Measurements from ENCODE around the gene POLDIP2. TPM values are rescaled to one million over a fixed set of nuclear protein-coding genes. Genes with fewer than 3 reads are reported as not detected.

Gene POLDIP2
- total and polyA plus RNA-seq, 2 of the 13 experiments (the other 11 are each of a cell fraction or from before 2014, with no cell fraction given), result 85.9 to 114 TPM

DNA sequence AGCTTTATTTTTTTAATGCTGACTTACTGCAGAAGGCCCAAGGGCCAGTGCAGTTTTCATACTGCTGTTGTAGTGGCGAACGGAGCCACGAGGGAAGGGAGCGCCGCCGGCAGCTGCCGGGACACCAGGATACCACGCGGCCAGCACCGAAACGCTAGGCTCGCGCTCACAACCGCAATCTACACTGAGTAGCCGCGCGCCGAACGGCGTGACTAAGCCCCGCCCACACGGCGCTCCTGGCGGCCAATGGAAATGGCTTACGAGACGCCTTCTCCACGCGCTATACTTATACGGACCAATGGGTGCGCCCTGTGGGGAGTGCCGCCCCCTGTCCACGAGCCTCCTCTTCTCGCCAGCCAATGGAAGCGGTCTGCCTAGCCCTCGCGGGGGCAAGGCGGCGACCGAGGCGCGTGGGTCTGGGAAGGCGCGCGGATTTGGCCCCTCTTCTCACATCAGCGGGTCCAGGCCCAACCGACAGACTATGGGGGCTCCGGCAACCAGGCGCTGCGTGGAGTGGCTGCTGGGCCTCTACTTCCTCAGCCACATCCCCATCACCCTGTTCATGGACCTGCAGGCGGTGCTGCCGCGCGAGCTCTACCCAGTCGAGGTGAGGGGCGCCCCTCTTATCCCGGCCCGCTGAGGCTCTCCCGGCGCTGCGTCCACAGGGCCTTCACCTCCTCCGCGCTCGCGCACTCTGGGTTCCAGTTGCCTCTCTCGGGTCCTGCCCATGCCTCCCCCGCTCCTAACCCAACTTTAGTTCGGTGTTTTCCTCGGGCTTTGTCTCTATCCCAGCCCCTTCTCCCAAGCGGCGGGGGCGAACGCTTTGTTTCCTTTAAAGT is 38.3 kb downstream of the POLDIP2 start, which contains the start of gene TMEM97 (continued):
- TF ChIP-seq ZNF326 (CRISPR knock-in tag; IDR thresholded peaks at IDR 0.05; ENCODE audit: borderline replicate concordance), result no peak
- TF ChIP-seq ZFP36L1 (CRISPR knock-in tag; IDR thresholded peaks at IDR 0.05), result peak; percentile 92
- TF ChIP-seq KMT2B (CRISPR knock-in tag; IDR thresholded peaks at IDR 0.05), result peak; percentile 77
- TF ChIP-seq, protein P1, sequence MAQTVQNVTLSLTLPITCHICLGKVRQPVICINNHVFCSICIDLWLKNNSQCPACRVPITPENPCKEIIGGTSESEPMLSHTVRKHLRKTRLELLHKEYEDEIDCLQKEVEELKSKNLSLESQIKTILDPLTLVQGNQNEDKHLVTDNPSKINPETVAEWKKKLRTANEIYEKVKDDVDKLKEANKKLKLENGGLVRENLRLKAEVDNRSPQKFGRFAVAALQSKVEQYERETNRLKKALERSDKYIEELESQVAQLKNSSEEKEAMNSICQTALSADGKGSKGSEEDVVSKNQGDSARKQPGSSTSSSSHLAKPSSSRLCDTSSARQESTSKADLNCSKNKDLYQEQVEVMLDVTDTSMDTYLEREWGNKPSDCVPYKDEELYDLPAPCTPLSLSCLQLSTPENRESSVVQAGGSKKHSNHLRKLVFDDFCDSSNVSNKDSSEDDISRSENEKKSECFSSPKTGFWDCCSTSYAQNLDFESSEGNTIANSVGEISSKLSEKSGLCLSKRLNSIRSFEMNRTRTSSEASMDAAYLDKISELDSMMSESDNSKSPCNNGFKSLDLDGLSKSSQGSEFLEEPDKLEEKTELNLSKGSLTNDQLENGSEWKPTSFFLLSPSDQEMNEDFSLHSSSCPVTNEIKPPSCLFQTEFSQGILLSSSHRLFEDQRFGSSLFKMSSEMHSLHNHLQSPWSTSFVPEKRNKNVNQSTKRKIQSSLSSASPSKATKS (CRISPR knock-in tag; IDR thresholded peaks at IDR 0.05), result no peak
- TF ChIP-seq ISL2 (CRISPR knock-in tag; IDR thresholded peaks at IDR 0.05), result peak; percentile 48; the same call in 1 of the 2 replicates
- TF ChIP-seq, protein P2, sequence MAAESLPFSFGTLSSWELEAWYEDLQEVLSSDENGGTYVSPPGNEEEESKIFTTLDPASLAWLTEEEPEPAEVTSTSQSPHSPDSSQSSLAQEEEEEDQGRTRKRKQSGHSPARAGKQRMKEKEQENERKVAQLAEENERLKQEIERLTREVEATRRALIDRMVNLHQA (CRISPR knock-in tag; IDR thresholded peaks at IDR 0.05), result no peak
- TF ChIP-seq ZMYM2 (CRISPR knock-in tag; IDR thresholded peaks at IDR 0.05), result peak; percentile 67; the same call in 1 of the 2 replicates
- no peak for TF ChIP-seq NFRKB (IDR thresholded peaks at IDR 0.05)
- TF ChIP-seq, protein P3, sequence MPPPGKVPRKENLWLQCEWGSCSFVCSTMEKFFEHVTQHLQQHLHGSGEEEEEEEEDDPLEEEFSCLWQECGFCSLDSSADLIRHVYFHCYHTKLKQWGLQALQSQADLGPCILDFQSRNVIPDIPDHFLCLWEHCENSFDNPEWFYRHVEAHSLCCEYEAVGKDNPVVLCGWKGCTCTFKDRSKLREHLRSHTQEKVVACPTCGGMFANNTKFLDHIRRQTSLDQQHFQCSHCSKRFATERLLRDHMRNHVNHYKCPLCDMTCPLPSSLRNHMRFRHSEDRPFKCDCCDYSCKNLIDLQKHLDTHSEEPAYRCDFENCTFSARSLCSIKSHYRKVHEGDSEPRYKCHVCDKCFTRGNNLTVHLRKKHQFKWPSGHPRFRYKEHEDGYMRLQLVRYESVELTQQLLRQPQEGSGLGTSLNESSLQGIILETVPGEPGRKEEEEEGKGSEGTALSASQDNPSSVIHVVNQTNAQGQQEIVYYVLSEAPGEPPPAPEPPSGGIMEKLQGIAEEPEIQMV (CRISPR knock-in tag; IDR thresholded peaks at IDR 0.05; ENCODE audit: low read depth), result peak; percentile 53
- peak; percentile 93 for TF ChIP-seq SRY (CRISPR knock-in tag; IDR thresholded peaks at IDR 0.05)
- 0 out of 2 replicates have a peak, but pooled peaks have one; percentile 9 for TF ChIP-seq RXRB (CRISPR knock-in tag; IDR thresholded peaks at IDR 0.05; ENCODE audit: borderline replicate concordance)
- TF ChIP-seq, protein P4, sequence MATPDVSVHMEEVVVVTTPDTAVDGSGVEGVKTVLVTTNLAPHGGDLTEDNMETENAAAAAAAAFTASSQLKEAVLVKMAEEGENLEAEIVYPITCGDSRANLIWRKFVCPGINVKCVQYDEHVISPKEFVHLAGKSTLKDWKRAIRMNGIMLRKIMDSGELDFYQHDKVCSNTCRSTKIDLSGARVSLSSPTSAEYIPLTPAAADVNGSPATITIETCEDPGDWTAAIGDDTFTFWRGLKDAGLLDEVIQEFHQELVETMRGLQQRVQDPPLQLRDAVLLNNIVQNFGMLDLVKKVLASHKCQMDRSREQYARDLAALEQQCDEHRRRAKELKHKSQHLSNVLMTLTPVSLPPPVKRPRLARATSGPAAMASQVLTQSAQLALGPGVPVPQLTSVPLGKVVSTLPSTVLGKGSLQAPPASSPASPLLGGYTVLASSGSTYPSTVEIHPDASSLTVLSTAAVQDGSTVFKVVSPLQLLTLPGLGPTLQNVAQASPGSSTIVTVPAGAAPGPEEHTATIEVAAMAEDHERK (CRISPR knock-in tag; IDR thresholded peaks at IDR 0.05; ENCODE audit: low read depth), result peak; percentile 46; the same call in 1 of the 2 replicates
- TF ChIP-seq, protein P5, sequence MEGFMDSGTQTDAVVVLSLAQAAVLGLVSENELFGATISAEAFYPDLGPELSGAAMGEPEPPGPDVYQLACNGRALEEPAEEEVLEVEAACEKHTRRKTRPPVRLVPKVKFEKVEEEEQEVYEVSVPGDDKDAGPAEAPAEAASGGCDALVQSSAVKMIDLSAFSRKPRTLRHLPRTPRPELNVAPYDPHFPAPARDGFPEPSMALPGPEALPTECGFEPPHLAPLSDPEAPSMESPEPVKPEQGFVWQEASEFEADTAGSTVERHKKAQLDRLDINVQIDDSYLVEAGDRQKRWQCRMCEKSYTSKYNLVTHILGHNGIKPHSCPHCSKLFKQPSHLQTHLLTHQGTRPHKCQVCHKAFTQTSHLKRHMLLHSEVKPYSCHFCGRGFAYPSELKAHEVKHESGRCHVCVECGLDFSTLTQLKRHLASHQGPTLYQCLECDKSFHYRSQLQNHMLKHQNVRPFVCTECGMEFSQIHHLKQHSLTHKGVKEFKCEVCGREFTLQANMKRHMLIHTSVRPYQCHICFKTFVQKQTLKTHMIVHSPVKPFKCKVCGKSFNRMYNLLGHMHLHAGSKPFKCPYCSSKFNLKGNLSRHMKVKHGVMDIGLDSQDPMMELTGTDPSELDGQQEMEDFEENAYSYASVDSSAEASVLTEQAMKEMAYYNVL (CRISPR knock-in tag; IDR thresholded peaks at IDR 0.05; ENCODE audit: borderline replicate concordance), result no peak; the same call in 1 of the 2 replicates
- TF ChIP-seq SOX5 (CRISPR knock-in tag; IDR thresholded peaks at IDR 0.05; ENCODE audit: borderline replicate concordance), result 0 out of 2 replicates have a peak, but pooled peaks have one; percentile 13
- no peak for TF ChIP-seq ZFP37 (CRISPR knock-in tag; IDR thresholded peaks at IDR 0.05; ENCODE audit: borderline replicate concordance)
- TF ChIP-seq EED (CRISPR knock-in tag; IDR thresholded peaks at IDR 0.05), result peak; percentile 77; the same call in 1 of the 2 replicates
- no peak; the same call in 1 of the 2 replicates for TF ChIP-seq ZNF670 (CRISPR knock-in tag; IDR thresholded peaks at IDR 0.05; ENCODE audit: borderline replicate concordance)
- TF ChIP-seq TEAD2 (CRISPR knock-in tag; IDR thresholded peaks at IDR 0.05), result 0 out of 2 replicates have a peak, but pooled peaks have one; percentile 37
- TF ChIP-seq, protein P6, sequence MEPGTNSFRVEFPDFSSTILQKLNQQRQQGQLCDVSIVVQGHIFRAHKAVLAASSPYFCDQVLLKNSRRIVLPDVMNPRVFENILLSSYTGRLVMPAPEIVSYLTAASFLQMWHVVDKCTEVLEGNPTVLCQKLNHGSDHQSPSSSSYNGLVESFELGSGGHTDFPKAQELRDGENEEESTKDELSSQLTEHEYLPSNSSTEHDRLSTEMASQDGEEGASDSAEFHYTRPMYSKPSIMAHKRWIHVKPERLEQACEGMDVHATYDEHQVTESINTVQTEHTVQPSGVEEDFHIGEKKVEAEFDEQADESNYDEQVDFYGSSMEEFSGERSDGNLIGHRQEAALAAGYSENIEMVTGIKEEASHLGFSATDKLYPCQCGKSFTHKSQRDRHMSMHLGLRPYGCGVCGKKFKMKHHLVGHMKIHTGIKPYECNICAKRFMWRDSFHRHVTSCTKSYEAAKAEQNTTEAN (CRISPR knock-in tag; conservative IDR thresholded peaks at IDR 0.05), result peak; percentile 73; the same call in 1 of the 2 replicates
